Thoracic aorta (tissue), 2 donors: ENCODE measurements around the gene DLGAP5. TPM values are rescaled to one million over a fixed set of nuclear protein-coding genes. Genes with fewer than 3 reads are reported as not detected.

ENCODE experiments used
- ATAC-seq: fragments of 150-250 bp; one replicate; pipeline ENCODE4 v1.8.0; 2017; ENCODE audit warnings: low read depth; ENCODE audit not compliant: insufficient number of reproducible peaks, low FRiP score
- DNase-seq: peaks from one replicate; pipeline ENCODE4 v3.0.0-alpha.2; 2020; ENCODE audit warnings: low spot score
- H3K27ac ChIP-seq, 2 donors: fragments of 200-600 bp; sonication (generic); 1 replicate in 1 of 2; 2 replicates in 1 of 2; pipeline ENCODE4 v1.5.1; 2016; ENCODE audit warnings: mild to moderate bottlenecking in 2 of 2, moderate library complexity in 2 of 2
- H3K27me3 ChIP-seq: fragments of 200-600 bp; sonication (generic); replicated peaks from 2 replicates; pipeline ENCODE4 v1.6.0; 2016; ENCODE audit warnings: mild to moderate bottlenecking; ENCODE audit not compliant: insufficient read depth
- H3K36me3 ChIP-seq: fragments of 200-600 bp; sonication (generic); one replicate; pipeline ENCODE4 v1.5.1; 2016
- H3K4me1 ChIP-seq, 2 donors: fragments of 200-600 bp; sonication (generic); 1 replicate in 1 of 2; 2 replicates in 1 of 2; pipeline versions ENCODE4 v1.5.1 to v1.6.0; 2016; ENCODE audit warnings: low read depth in 2 of 2, mild to moderate bottlenecking in 1 of 2; ENCODE audit not compliant: control insufficient read depth in 1 of 2
- H3K4me3 ChIP-seq: fragments of 200-600 bp; sonication (generic); 2 replicates; pipeline ENCODE4 v1.5.1; 2016; ENCODE audit warnings: mild to moderate bottlenecking
- H3K9me3 ChIP-seq: fragments of 200-600 bp; sonication (generic); 2 replicates; pipeline ENCODE4 v1.5.1; 2016
- total RNA-seq, 2 donors: library from RNA; depleted of rRNA; stranded (reverse); fragments of >200 nt; gene quantifications; one replicate each; pipeline versions ENCODE4 v1.1.0 to v1.2.3, GENCODE V29; 2016
- TF ChIP-seq, protein P1 (sequence below): fragments of 200-600 bp; sonication (generic); IDR thresholded peaks from one replicate; pipeline ENCODE4 v1.5.1; 2019; ENCODE audit warnings: antibody characterized with exemption

The DLGAP5 gene
- total RNA-seq, 2 donors from 2014 or later, result 0.14 TPM; not detected in 1

GRCh38 chr14:55138091-55138490 is 53.3 kb downstream of the DLGAP5 start:
- Histone ChIP-seq H3K4me3 (no peak overlapping the region), H3K27me3 (no peaks in the 10 kb centered on the region), H3K4me1 (peaks cover 15 to 40% of the 10 kb centered on the region in 2 donors), H3K27ac (peak overlapping the region; percentile 78 to 81), H3K36me3 (peaks cover 39% of the 10 kb centered on the region), H3K9me3 (no peaks in the 10 kb centered on the region)
- DNase-seq (no peak), ATAC-seq (no peak)
- TF ChIP-seq, protein P1, sequence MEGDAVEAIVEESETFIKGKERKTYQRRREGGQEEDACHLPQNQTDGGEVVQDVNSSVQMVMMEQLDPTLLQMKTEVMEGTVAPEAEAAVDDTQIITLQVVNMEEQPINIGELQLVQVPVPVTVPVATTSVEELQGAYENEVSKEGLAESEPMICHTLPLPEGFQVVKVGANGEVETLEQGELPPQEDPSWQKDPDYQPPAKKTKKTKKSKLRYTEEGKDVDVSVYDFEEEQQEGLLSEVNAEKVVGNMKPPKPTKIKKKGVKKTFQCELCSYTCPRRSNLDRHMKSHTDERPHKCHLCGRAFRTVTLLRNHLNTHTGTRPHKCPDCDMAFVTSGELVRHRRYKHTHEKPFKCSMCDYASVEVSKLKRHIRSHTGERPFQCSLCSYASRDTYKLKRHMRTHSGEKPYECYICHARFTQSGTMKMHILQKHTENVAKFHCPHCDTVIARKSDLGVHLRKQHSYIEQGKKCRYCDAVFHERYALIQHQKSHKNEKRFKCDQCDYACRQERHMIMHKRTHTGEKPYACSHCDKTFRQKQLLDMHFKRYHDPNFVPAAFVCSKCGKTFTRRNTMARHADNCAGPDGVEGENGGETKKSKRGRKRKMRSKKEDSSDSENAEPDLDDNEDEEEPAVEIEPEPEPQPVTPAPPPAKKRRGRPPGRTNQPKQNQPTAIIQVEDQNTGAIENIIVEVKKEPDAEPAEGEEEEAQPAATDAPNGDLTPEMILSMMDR, result no peak

GRCh38 chr14:55136885-55137786 is 54.2 kb downstream of the DLGAP5 start:
- H3K9me3 ChIP-seq, result no peaks in the 10 kb centered on the region
- no peaks in the 10 kb centered on the region for H3K27me3 ChIP-seq
- peak; percentile 45 for ATAC-seq
- peak; percentile 60 for DNase-seq
- H3K4me1 ChIP-seq, result peaks cover 15 to 49% of the 10 kb centered on the region in 2 donors
- H3K36me3 ChIP-seq, result peaks cover 33% of the 10 kb centered on the region
- peak overlapping the region; percentile 78 to 81 for H3K27ac ChIP-seq
- H3K4me3 ChIP-seq, result peak overlapping the region; percentile 53
- TF ChIP-seq, protein P1, result no peak

DNA sequence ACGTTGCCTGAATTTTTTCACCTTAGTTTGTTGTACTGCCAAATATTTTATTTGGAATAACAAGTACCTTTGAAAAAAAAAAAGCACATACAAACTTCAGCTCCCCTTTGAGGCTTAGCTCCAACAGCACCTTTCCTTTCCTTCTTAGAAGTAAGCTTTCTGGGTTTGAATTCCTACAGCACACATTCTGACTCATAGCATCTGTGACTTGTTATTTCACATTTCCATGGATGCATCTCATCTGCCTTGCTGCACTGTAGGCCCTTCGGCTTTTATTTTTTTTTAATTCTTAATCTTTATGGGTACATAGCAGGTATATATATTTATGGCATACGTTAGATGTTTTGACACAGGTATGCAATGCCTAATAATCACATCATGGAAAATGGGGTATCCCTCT is 55.1 kb downstream of the DLGAP5 start:
- no peaks in the 10 kb centered on the region for H3K27me3 ChIP-seq
- no peak overlapping the region for H3K4me3 ChIP-seq
- no peak for DNase-seq
- peaks cover 25% of the 10 kb centered on the region for H3K36me3 ChIP-seq
- TF ChIP-seq, protein P1, result no peak
- peaks cover 21 to 57% of the 10 kb centered on the region in 2 donors for H3K4me1 ChIP-seq
- H3K9me3 ChIP-seq, result no peaks in the 10 kb centered on the region
- ATAC-seq, result no peak
- H3K27ac ChIP-seq, result peak overlapping the region in 1 of 2 donors; percentile 78

- H3K9me3 ChIP-seq, result no peaks in the 10 kb centered on the region
- no peaks in the 10 kb centered on the region for H3K27me3 ChIP-seq
- TF ChIP-seq, protein P1, result peak; percentile 15
- peaks cover 3% of the 10 kb centered on the region for H3K36me3 ChIP-seq
- H3K27ac ChIP-seq, result no peak overlapping the region
- H3K4me3 ChIP-seq, result no peak overlapping the region
- H3K4me1 ChIP-seq, result peaks cover 21 to 76% of the 10 kb centered on the region in 2 donors
- DNase-seq (no peak), ATAC-seq (no peak)
Observed at GRCh38 chr14:55133416-55133815, 58.0 kb downstream of the DLGAP5 start.

- TF ChIP-seq, protein P1, result no peak
- Histone ChIP-seq H3K4me1 (peaks cover 15 to 64% of the 10 kb centered on the region in 2 donors), H3K27ac (no peak overlapping the region), H3K27me3 (no peaks in the 10 kb centered on the region), H3K36me3 (no peaks in the 10 kb centered on the region), H3K4me3 (peak overlapping the region; percentile 11), H3K9me3 (no peaks in the 10 kb centered on the region)
- ATAC-seq (no peak), DNase-seq (no peak)
Observed at GRCh38 chr14:55131370-55132137, 59.8 kb downstream of the DLGAP5 start.
